GM19455 (cell line): Measurements from ENCODE around the gene LMF1.

Experiments used
- ATAC-seq: cut with Tn5 transposase; IDR thresholded peaks from one replicate; pipeline ENCODE4 v1.9.1; 2021; ENCODE audit not compliant: unreplicated experiment

The LMF1 gene

GRCh38 chr16:931626-932500, 38.9 kb downstream of the LMF1 start:
- no peak for ATAC-seq

- ATAC-seq = no peak
Observed at GRCh38 chr16:931171-931570, 39.6 kb downstream of the LMF1 start.

- ATAC-seq = no peak
Observed at GRCh38 chr16:930511-930910, 40.3 kb downstream of the LMF1 start.

- ATAC-seq = no peak
Observed at GRCh38 chr16:930076-930475, 40.7 kb downstream of the LMF1 start.

- no peak for ATAC-seq
Observed at GRCh38 chr16:929227-930073, 41.3 kb downstream of the LMF1 start.

- no peak for ATAC-seq
Observed at GRCh38 chr16:928526-928925, 42.3 kb downstream of the LMF1 start.

- no peak for ATAC-seq
Observed at GRCh38 chr16:927931-928330, 42.9 kb downstream of the LMF1 start.

GRCh38 chr16:927406-927805, 43.4 kb downstream of the LMF1 start:
- no peak for ATAC-seq

GRCh38 chr16:926715-927114, 44.1 kb downstream of the LMF1 start:
- no peak for ATAC-seq

GRCh38 chr16:924806-925205, 46.0 kb downstream of the LMF1 start:
- no peak for ATAC-seq

GRCh38 chr16:924063-924462, 46.7 kb downstream of the LMF1 start:
- no peak for ATAC-seq

- ATAC-seq = no peak
Observed at GRCh38 chr16:923184-923583, 47.6 kb downstream of the LMF1 start.

GRCh38 chr16:922051-922450, 48.7 kb downstream of the LMF1 start:
- no peak for ATAC-seq

- no peak for ATAC-seq
Observed at GRCh38 chr16:921321-921905, 49.4 kb downstream of the LMF1 start.

GRCh38 chr16:920717-921116, 50.1 kb downstream of the LMF1 start:
- no peak for ATAC-seq

- ATAC-seq = no peak
Observed at GRCh38 chr16:920051-920681, 50.6 kb downstream of the LMF1 start.

- ATAC-seq = no peak
Observed at GRCh38 chr16:919658-920050, 51.1 kb downstream of the LMF1 start.

GRCh38 chr16:918741-919657, 51.8 kb downstream of the LMF1 start:
- ATAC-seq = no peak

GRCh38 chr16:918068-918467, 52.7 kb downstream of the LMF1 start:
- ATAC-seq = no peak

GRCh38 chr16:917591-918061, 53.2 kb downstream of the LMF1 start:
- no peak for ATAC-seq
